ENCODE measurements around the gene CCDC83.

GRCh38 chr11:85809191-85809590, 46.0 kb upstream of the CCDC83 start:
- no peak for TF ChIP-seq CTCF (IDR thresholded peaks at IDR 0.05; ENCODE audit: low read depth, low read length)
- no peak for TF ChIP-seq POLR2A (IDR thresholded peaks at IDR 0.05; ENCODE audit: extremely low read depth, insufficient read length)
- no peak for TF ChIP-seq MAX (IDR thresholded peaks at IDR 0.05; ENCODE audit: low read depth, low read length)
